ENCODE data around the gene ACOX2.

- TF ChIP-seq CTCF (IDR thresholded peaks at IDR 0.05; ENCODE audit: extremely low read depth in 1 of 2, insufficient read depth in 1 of 2, low read depth in 1 of 2, low read length in 2 of 2) (no peak), POLR2AphosphoS5 (IDR thresholded peaks at IDR 0.05; ENCODE audit: insufficient read depth, low read depth, low read length) (no peak)
These were observed 52.8 kb downstream of the ACOX2 start for GRCh38 chr3:58484045-58484721.
